ENCODE data around the gene CTAGE15. TPM values are rescaled to one million over a fixed set of nuclear protein-coding genes. Genes with fewer than 3 reads are reported as not detected.
"Not testable (repeated sequence)": the region's sequence is repeated elsewhere in the genome, so short reads cannot be mapped to it uniquely, and the experiment has no call there.

Gene CTAGE15
- total RNA-seq, 1 experiment from 2014 or later: not detected

DNA sequence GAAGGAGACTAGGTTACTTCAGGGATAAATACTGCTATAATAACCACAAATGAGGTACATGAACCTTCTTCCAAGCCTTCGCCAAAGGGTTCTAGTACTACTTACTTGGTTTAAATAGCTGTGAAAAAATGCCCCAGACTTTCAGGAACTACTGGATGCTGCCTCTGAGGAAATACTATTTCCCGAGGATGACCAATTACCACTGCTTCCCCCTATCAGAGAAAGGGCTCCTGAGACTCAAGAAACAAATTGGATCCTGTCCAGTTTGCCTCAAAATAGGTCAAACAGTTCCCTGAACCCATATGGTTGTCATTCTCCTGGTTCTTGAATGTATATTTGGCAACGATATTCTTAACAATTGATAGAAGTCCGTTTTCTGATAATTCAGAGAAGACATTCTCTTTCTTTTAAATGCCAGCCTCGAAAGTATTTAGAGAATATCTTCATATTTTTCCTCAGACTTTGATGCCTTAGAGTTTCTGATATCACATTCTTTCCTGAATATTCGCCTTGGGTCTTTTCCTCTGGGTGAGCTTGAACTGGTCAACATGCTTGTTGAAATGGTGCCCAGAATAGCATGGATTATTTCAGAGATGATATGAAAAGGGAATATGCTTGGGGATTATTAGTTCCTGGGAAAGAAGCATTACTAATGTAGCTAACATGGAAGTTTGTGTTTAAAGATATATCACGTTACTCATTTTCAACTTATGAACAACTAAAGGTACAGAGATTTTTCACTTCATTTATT, 28.1 kb upstream of the CTAGE15 start:
- H3K27ac Mint-ChIP-seq (ENCODE audit: unreplicated experiment); DNase-seq; BruUV-seq (replicated peaks); H3K9me3 Mint-ChIP-seq (ENCODE audit: unreplicated experiment); H3K9me3 ChIP-seq; POLR2A ChIA-PET; H3K36me3 ChIP-seq (ENCODE audit: control insufficient read depth, insufficient read depth, low read length); H3K36me3 Mint-ChIP-seq (ENCODE audit: insufficient read depth, unreplicated experiment); H3K4me1 Mint-ChIP-seq (ENCODE audit: low read depth, unreplicated experiment); H3K4me1 ChIP-seq; H3K4me3 ChIP-seq (ENCODE audit: low read depth, low read length); intact Hi-C loops (cut with micrococcal nuclease; ENCODE audit: unreplicated experiment); H3K4me3 Mint-ChIP-seq (ENCODE audit: unreplicated experiment); CTCF ChIA-PET; H3K27me3 Mint-ChIP-seq (ENCODE audit: insufficient read depth, unreplicated experiment); H3K27me3 ChIP-seq (replicated peaks; ENCODE audit: control insufficient read depth, insufficient read depth, low read length): not testable (repeated sequence)

DNA sequence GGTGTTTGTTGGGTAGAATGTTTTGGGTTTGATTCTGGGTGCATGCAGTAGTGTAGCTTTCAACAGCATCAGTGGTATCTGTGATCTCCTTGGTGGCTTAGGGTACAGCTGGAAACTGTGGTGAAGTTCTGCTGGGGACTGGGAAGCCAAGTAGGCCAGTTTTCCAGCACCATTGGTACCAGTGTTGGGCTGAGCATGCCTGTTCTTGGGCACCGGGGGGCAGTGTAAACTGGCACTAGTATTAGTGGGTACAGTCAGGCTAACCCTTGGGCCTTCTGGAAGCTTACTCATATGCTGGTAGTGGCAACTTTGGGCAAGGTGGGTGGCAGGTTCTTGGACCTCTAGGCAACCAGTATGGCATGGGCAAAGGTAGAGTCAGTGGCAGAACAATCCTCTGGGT, 15.6 kb upstream of the CTAGE15 start:
- H3K27me3 Mint-ChIP-seq (ENCODE audit: insufficient read depth, unreplicated experiment); CTCF ChIA-PET; H3K9me3 Mint-ChIP-seq (ENCODE audit: unreplicated experiment); H3K27me3 ChIP-seq (replicated peaks; ENCODE audit: control insufficient read depth, insufficient read depth, low read length); H3K4me1 ChIP-seq; H3K36me3 ChIP-seq (ENCODE audit: control insufficient read depth, insufficient read depth, low read length); H3K27ac Mint-ChIP-seq (ENCODE audit: unreplicated experiment); intact Hi-C loops (cut with micrococcal nuclease; ENCODE audit: unreplicated experiment); H3K36me3 Mint-ChIP-seq (ENCODE audit: insufficient read depth, unreplicated experiment); H3K4me1 Mint-ChIP-seq (ENCODE audit: low read depth, unreplicated experiment); H3K4me3 ChIP-seq (ENCODE audit: low read depth, low read length); POLR2A ChIA-PET; BruUV-seq (replicated peaks); H3K9me3 ChIP-seq; DNase-seq; H3K4me3 Mint-ChIP-seq (ENCODE audit: unreplicated experiment): not testable (repeated sequence)

DNA sequence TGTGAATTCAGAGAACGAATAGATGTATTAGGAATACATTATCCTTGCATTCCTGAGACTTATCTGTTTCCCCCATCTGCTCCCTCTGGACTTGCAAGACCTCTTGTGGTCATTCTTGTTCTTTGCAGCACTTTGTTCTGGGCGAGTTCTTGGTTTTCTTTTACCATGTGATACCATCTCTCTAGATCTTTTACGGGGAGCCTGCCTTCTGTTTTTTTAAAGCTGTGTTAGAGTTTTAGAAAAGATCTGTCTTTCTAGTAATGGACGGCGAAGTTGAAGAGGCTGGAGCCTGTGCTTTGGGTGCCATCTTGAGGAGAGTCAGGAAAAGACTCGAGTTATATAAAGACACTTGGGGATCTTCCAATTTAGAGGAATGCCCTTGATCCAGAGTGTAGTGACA, 8.3 kb upstream of the CTAGE15 start:
- peak; percentile 60 to 69 for DNase-seq
- H3K4me3 ChIP-seq (ENCODE audit: low read depth, low read length); H3K9me3 Mint-ChIP-seq (ENCODE audit: unreplicated experiment); H3K4me1 ChIP-seq; H3K36me3 ChIP-seq (ENCODE audit: control insufficient read depth, insufficient read depth, low read length); CTCF ChIA-PET; H3K27me3 Mint-ChIP-seq (ENCODE audit: insufficient read depth, unreplicated experiment); H3K9me3 ChIP-seq; H3K27ac Mint-ChIP-seq (ENCODE audit: unreplicated experiment); intact Hi-C loops (cut with micrococcal nuclease; ENCODE audit: unreplicated experiment); POLR2A ChIA-PET; H3K4me3 Mint-ChIP-seq (ENCODE audit: unreplicated experiment); H3K36me3 Mint-ChIP-seq (ENCODE audit: insufficient read depth, unreplicated experiment); H3K27me3 ChIP-seq (replicated peaks; ENCODE audit: control insufficient read depth, insufficient read depth, low read length); BruUV-seq (replicated peaks); H3K4me1 Mint-ChIP-seq (ENCODE audit: low read depth, unreplicated experiment): not testable (repeated sequence)
- TF ChIP-seq, protein P1, sequence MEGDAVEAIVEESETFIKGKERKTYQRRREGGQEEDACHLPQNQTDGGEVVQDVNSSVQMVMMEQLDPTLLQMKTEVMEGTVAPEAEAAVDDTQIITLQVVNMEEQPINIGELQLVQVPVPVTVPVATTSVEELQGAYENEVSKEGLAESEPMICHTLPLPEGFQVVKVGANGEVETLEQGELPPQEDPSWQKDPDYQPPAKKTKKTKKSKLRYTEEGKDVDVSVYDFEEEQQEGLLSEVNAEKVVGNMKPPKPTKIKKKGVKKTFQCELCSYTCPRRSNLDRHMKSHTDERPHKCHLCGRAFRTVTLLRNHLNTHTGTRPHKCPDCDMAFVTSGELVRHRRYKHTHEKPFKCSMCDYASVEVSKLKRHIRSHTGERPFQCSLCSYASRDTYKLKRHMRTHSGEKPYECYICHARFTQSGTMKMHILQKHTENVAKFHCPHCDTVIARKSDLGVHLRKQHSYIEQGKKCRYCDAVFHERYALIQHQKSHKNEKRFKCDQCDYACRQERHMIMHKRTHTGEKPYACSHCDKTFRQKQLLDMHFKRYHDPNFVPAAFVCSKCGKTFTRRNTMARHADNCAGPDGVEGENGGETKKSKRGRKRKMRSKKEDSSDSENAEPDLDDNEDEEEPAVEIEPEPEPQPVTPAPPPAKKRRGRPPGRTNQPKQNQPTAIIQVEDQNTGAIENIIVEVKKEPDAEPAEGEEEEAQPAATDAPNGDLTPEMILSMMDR (IDR thresholded peaks at IDR 0.05; ENCODE audit: insufficient read depth in 1 of 2, low read depth in 1 of 2, low read length in 1 of 2, severe bottlenecking in 1 of 2, unreplicated experiment in 1 of 2): peak in 1 of 2 experiments; percentile 29

DNA sequence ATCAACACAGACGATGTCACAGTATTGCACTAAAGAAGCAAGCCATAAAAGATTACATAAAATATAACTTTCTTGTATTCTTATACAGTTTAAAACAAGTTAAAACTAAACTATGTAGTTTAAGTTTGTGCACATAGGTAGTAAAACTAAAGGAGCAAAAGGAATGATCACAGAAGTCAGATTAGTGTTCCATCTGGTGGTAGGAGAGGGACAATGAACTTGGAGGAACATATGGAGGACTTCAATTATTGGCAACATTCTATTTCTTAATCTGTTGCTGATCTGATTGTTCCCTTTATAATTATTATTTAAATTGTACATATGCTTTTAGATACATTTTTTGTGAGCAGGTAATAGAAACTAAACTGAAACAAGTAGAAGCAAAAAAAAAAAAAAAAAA, 5.6 kb upstream of the CTAGE15 start:
- H3K9me3 ChIP-seq; CTCF ChIA-PET; H3K36me3 ChIP-seq (ENCODE audit: control insufficient read depth, insufficient read depth, low read length); POLR2A ChIA-PET; DNase-seq; H3K9me3 Mint-ChIP-seq (ENCODE audit: unreplicated experiment); H3K36me3 Mint-ChIP-seq (ENCODE audit: insufficient read depth, unreplicated experiment); intact Hi-C loops (cut with micrococcal nuclease; ENCODE audit: unreplicated experiment); H3K27me3 ChIP-seq (replicated peaks; ENCODE audit: control insufficient read depth, insufficient read depth, low read length); BruUV-seq (replicated peaks); H3K27me3 Mint-ChIP-seq (ENCODE audit: insufficient read depth, unreplicated experiment); H3K4me3 ChIP-seq (ENCODE audit: low read depth, low read length); H3K4me1 ChIP-seq; H3K27ac Mint-ChIP-seq (ENCODE audit: unreplicated experiment); H3K4me3 Mint-ChIP-seq (ENCODE audit: unreplicated experiment); H3K4me1 Mint-ChIP-seq (ENCODE audit: low read depth, unreplicated experiment): not testable (repeated sequence)

DNA sequence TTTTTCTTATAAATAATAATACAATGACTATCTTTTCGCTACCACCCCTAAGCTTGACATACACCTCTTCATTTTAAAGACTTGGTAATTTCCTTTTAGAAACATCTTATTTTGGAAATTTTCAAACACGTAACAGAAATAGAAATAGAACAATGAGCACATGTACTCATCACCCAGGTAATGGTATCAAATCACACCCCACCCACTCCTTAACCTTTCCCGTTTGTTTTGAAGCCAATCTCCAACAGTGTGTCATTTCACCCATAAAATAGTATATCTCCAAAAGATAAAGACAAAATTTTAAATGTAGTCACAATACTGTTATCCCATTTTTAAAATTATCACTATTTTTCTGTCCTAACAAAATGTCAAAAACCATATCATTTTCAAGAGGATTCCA, 16.6 kb downstream of the CTAGE15 start:
- intact Hi-C loops (cut with micrococcal nuclease; ENCODE audit: unreplicated experiment); H3K4me3 ChIP-seq (ENCODE audit: low read depth, low read length): not testable (repeated sequence)

DNA sequence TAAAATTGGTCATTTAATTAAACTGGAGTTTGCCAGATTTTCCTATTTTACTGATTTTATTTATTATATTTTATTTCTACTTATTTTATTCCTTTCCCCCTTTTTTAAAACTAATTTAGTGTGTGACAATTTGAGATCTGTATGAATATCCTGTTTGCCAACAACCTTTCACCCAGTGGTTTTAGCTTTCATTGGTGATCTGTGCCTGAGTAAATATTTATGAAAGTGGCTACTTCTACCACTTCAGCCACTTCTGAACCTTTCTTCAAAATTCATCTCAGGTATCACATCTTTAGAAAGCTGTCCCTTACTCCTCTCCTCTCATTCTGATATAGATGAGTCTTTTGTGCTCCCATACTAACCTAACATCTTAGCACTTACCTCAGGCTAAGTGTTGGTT, 18.3 kb downstream of the CTAGE15 start:
- POLR2A ChIA-PET; H3K4me3 Mint-ChIP-seq (ENCODE audit: unreplicated experiment): not testable (repeated sequence)

More for the DNA sequence above, 16.6 kb downstream of the CTAGE15 start:
- POLR2A ChIA-PET; H3K27ac Mint-ChIP-seq (ENCODE audit: unreplicated experiment); DNase-seq; H3K36me3 Mint-ChIP-seq (ENCODE audit: insufficient read depth, unreplicated experiment); CTCF ChIA-PET; H3K9me3 Mint-ChIP-seq (ENCODE audit: unreplicated experiment); H3K27me3 ChIP-seq (replicated peaks; ENCODE audit: control insufficient read depth, insufficient read depth, low read length); H3K27me3 Mint-ChIP-seq (ENCODE audit: insufficient read depth, unreplicated experiment); BruUV-seq (replicated peaks); H3K4me1 Mint-ChIP-seq (ENCODE audit: low read depth, unreplicated experiment); H3K36me3 ChIP-seq (ENCODE audit: control insufficient read depth, insufficient read depth, low read length); H3K9me3 ChIP-seq; H3K4me3 Mint-ChIP-seq (ENCODE audit: unreplicated experiment); H3K4me1 ChIP-seq: not testable (repeated sequence)

More for the DNA sequence above, 18.3 kb downstream of the CTAGE15 start:
- intact Hi-C loops (cut with micrococcal nuclease; ENCODE audit: unreplicated experiment); H3K4me3 ChIP-seq (ENCODE audit: low read depth, low read length); H3K27me3 Mint-ChIP-seq (ENCODE audit: insufficient read depth, unreplicated experiment); CTCF ChIA-PET; H3K27ac Mint-ChIP-seq (ENCODE audit: unreplicated experiment); H3K9me3 Mint-ChIP-seq (ENCODE audit: unreplicated experiment); BruUV-seq (replicated peaks); H3K36me3 ChIP-seq (ENCODE audit: control insufficient read depth, insufficient read depth, low read length); H3K27me3 ChIP-seq (replicated peaks; ENCODE audit: control insufficient read depth, insufficient read depth, low read length); H3K4me1 ChIP-seq; H3K9me3 ChIP-seq; H3K4me1 Mint-ChIP-seq (ENCODE audit: low read depth, unreplicated experiment); DNase-seq; H3K36me3 Mint-ChIP-seq (ENCODE audit: insufficient read depth, unreplicated experiment): not testable (repeated sequence)
